Effector memory CD4-positive, alpha-beta T cell (primary cell): ENCODE data around the gene TMEM178B.

ENCODE experiments used
- DNase-seq, 3 donors: peaks; one replicate each; pipeline ENCODE4 v3.0.0-alpha.2; 2020
- H3K27ac ChIP-seq: 2 replicates; pipeline ENCODE4 v1.7.0; 2013; ENCODE audit warnings: mild to moderate bottlenecking, low read length, moderate library complexity; ENCODE audit not compliant: insufficient read depth, poor library complexity, severe bottlenecking
- H3K27me3 ChIP-seq: replicated peaks from 2 replicates; pipeline ENCODE4 v1.7.0; 2013; ENCODE audit warnings: mild to moderate bottlenecking, low read length; ENCODE audit not compliant: insufficient read depth, control insufficient read depth, poor library complexity, severe bottlenecking
- H3K36me3 ChIP-seq: 2 replicates; pipeline ENCODE4 v1.7.0; 2013; ENCODE audit warnings: mild to moderate bottlenecking, low read length, moderate library complexity; ENCODE audit not compliant: control insufficient read depth, insufficient read depth
- H3K4me1 ChIP-seq: 2 replicates; pipeline ENCODE4 v1.7.0; 2013; ENCODE audit warnings: low read length, mild to moderate bottlenecking; ENCODE audit not compliant: control insufficient read depth, insufficient read depth, poor library complexity, severe bottlenecking
- H3K4me3 ChIP-seq: 2 replicates; pipeline ENCODE4 v1.7.0; 2013; ENCODE audit warnings: low read length, low read depth, mild to moderate bottlenecking; ENCODE audit not compliant: insufficient read depth, poor library complexity, severe bottlenecking
- H3K9me3 ChIP-seq: 2 replicates; pipeline ENCODE4 v1.7.0; 2013; ENCODE audit warnings: mild to moderate bottlenecking, low read length, moderate library complexity; ENCODE audit not compliant: control insufficient read depth

TMEM178B gene

DNA sequence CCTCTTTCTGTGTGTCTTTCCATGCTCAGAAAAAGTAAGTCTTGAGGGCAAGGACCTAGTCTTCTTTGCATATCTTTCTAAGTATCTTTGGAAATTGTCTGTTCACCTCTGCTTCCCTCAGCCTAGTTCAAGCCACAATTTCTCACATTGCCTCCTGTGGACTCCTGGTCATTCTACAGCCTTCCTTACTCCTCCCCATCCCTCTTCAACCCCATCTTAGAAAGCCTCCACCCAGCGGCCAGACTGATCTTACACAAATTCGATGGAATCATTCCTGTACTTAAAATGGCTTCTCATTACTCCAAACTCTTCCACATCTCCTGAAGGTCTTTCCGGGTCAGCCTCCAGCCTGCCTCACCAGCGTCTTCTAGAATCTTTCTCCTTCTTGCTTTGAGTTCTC is 453.2 kb downstream of the TMEM178B start:
- H3K27me3 ChIP-seq = no peaks in the 10 kb centered on the region
- no peak overlapping the region for H3K27ac ChIP-seq
- H3K4me3 ChIP-seq = no peak overlapping the region
- H3K36me3 ChIP-seq = no peaks in the 10 kb centered on the region
- no peaks in the 10 kb centered on the region for H3K9me3 ChIP-seq
- DNase-seq = no peak
- H3K4me1 ChIP-seq = no peaks in the 10 kb centered on the region

DNA sequence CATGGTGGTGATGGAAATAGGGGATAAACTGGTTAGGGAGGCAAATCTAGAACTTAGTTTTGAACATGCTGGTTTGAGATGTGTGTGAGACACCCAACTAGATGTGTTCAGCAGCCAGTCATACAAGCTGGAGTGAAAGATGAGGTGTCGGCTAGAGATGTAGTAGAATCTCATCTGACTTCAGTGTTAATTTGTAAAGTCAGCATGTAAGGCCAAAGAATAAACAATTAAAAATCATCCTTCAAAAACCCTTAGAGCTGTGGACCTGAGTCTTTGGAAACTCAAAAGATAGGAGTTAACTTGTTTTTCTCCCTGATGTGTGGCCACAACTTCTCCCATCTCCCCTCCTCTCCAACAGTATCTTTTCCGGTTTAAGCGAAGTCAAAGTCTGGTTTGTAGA is 454.5 kb downstream of the TMEM178B start:
- no peaks in the 10 kb centered on the region for H3K4me1 ChIP-seq
- H3K27ac ChIP-seq = no peak overlapping the region
- no peak for DNase-seq
- H3K36me3 ChIP-seq = no peaks in the 10 kb centered on the region
- no peaks in the 10 kb centered on the region for H3K27me3 ChIP-seq
- H3K4me3 ChIP-seq = no peak overlapping the region
- H3K9me3 ChIP-seq = no peaks in the 10 kb centered on the region
